Suprapubic skin (tissue), 3 donors: ENCODE data around the gene CLK2.

ENCODE experiments used
- POLR2A ChIP-seq, 2 donors: fragments of 450-650 bp; IDR thresholded peaks; one replicate each; pipeline ENCODE4 v1.6.1; 2017; ENCODE audit warnings: antibody characterized with exemption in 2 of 2, mild to moderate bottlenecking in 2 of 2, moderate library complexity in 2 of 2
- TF ChIP-seq, protein P1 (sequence below), 2 donors: fragments of 200-600 bp in 1 of 2; fragments of 450-650 bp in 1 of 2; sonication (generic) in 1 of 2; IDR thresholded peaks; one replicate each; pipeline ENCODE4 v1.5.1; 2016 to 2019; ENCODE audit warnings: antibody characterized with exemption in 2 of 2, mild to moderate bottlenecking in 1 of 2, moderate library complexity in 1 of 2

- TF ChIP-seq, protein P1, sequence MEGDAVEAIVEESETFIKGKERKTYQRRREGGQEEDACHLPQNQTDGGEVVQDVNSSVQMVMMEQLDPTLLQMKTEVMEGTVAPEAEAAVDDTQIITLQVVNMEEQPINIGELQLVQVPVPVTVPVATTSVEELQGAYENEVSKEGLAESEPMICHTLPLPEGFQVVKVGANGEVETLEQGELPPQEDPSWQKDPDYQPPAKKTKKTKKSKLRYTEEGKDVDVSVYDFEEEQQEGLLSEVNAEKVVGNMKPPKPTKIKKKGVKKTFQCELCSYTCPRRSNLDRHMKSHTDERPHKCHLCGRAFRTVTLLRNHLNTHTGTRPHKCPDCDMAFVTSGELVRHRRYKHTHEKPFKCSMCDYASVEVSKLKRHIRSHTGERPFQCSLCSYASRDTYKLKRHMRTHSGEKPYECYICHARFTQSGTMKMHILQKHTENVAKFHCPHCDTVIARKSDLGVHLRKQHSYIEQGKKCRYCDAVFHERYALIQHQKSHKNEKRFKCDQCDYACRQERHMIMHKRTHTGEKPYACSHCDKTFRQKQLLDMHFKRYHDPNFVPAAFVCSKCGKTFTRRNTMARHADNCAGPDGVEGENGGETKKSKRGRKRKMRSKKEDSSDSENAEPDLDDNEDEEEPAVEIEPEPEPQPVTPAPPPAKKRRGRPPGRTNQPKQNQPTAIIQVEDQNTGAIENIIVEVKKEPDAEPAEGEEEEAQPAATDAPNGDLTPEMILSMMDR (IDR thresholded peaks at IDR 0.05): no peak
- no peak for TF ChIP-seq POLR2A (IDR thresholded peaks at IDR 0.05)
These were observed 21.7 kb downstream of the CLK2 start for GRCh38 chr1:155251566-155251965.
